Esophagus squamous epithelium (tissue), 4 donors: ENCODE results near the gene SLC35F6.

Source experiments
- POLR2A ChIP-seq, 4 donors: fragments of 450-650 bp; IDR thresholded peaks; one replicate each; pipeline ENCODE4 v1.6.1; 2017; ENCODE audit warnings: antibody characterized with exemption in 4 of 4, mild to moderate bottlenecking in 4 of 4, moderate library complexity in 3 of 4
- TF ChIP-seq, protein P1 (sequence below), 6 experiments: fragments of 450-650 bp in 4 of 6; fragments of 200-600 bp in 2 of 6; sonication (generic) in 2 of 6; IDR thresholded peaks; one replicate each; pipeline ENCODE4 v1.5.1; 2016 to 2019; ENCODE audit warnings: antibody characterized with exemption in 6 of 6, mild to moderate bottlenecking in 4 of 6, moderate library complexity in 4 of 6

DNA sequence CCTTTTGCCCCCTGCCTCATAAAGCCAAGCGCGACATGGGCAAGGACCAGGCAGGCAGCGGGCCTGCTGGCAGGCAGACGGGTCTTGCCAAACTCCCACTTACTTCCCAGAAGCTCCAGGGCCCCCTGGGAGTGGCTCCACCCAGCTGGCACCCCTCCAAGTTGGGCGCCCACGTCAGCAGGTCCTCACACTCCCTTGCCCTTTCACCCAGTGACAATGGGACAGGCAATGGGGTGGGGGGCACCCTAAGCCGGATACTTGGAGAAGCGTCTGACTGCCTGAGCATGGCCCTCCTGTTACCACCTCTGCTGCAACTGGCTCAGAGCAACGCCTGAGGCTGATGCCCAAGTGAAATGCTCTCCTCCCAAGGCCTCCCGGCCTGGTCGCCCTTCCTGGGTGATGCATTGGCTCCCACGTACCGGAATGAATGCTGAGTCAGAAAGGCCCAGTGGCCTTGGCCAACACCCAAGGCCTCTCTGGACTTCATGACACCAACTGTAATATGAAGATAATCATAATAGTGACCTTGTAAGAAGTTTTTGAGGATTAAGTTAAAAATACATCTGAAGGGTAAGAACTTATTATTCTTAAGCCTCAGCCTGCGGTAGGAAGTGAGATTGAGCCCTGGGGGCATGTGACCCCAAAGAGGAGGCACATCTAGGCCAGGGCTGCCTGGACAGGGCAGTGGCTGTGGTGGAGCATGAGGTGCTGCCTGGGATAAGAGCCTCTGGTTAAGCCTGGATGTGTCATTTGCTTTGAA is 39.9 kb upstream of the SLC35F6 start:
- TF ChIP-seq, protein P1, sequence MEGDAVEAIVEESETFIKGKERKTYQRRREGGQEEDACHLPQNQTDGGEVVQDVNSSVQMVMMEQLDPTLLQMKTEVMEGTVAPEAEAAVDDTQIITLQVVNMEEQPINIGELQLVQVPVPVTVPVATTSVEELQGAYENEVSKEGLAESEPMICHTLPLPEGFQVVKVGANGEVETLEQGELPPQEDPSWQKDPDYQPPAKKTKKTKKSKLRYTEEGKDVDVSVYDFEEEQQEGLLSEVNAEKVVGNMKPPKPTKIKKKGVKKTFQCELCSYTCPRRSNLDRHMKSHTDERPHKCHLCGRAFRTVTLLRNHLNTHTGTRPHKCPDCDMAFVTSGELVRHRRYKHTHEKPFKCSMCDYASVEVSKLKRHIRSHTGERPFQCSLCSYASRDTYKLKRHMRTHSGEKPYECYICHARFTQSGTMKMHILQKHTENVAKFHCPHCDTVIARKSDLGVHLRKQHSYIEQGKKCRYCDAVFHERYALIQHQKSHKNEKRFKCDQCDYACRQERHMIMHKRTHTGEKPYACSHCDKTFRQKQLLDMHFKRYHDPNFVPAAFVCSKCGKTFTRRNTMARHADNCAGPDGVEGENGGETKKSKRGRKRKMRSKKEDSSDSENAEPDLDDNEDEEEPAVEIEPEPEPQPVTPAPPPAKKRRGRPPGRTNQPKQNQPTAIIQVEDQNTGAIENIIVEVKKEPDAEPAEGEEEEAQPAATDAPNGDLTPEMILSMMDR (IDR thresholded peaks at IDR 0.05): no peak
- TF ChIP-seq POLR2A (IDR thresholded peaks at IDR 0.05): no peak
